K562 (cell line): ENCODE results near the gene SLC22A12. TPM values are rescaled to one million over a fixed set of nuclear protein-coding genes. Genes with fewer than 3 reads are reported as not detected.

Source experiments
- ATAC-seq: fragments of 200-7000 bp; cut with Tn5 transposase; 3 replicates; pipeline ENCODE4 v1.9.1; 2020; ENCODE audit warnings: moderate library complexity
- BruUV-seq: library from RNA; stranded (reverse); fragments of 400-500 nt; replicated peaks from 2 replicates; lab custom pipeline; 2021; lab: Mats Ljungman, UMichigan
- CTCF ChIA-PET: fragments of 300-600 bp; formaldehyde crosslinking; extraction: SDS; loops from one replicate; lab custom pipeline; 2021; ENCODE audit warnings: low intra/inter-chr PET ratio; lab: Yijun Ruan, JAX
- POLR2A ChIA-PET: fragments of 300-600, 350-650 bp; sonication (Branson Sonifier 250); formaldehyde crosslinking; extraction: SDS; loops from one replicate; lab custom pipeline; 2021; ENCODE audit warnings: antibody characterized with exemption, inconsistent platforms; lab: Yijun Ruan, JAX
- DNase-seq, 4 experiments: peaks; one replicate each; pipeline versions ENCODE4 v3.0.0 to v3.0.0-alpha.2; 2011 to 2018; ENCODE audit warnings: low spot score in 3 of 4, mixed read lengths in 3 of 4; ENCODE audit errors: extremely low read depth in 1 of 4
- FAIRE-seq: peaks from 2 replicates; lab custom pipeline; 2011; peaks lifted over from hg19 to GRCh38; lab: Jason Lieb, UNC
- H2AFZ ChIP-seq: 2 replicates; pipeline ENCODE4 v1.6.0; 2011; ENCODE audit warnings: low read depth, low read length, control low read depth, inconsistent platforms
- H3K27ac ChIP-seq: fragments of 200-600 bp; 3 replicates; pipeline ENCODE4 v1.8.0; 2011; ENCODE audit warnings: low read depth, mild to moderate bottlenecking, control low read depth, inconsistent platforms, low read length, moderate library complexity, mixed read lengths; ENCODE audit errors: extremely low read depth
- H3K27me3 ChIP-seq, 2 experiments: fragments of 300-600 bp in 1 of 2; 2 replicates in 1 of 2; 3 replicates in 1 of 2; pipeline versions ENCODE4 v1.6.0 to v1.8.0; 2011; ENCODE audit warnings: inconsistent platforms in 2 of 2, low read length in 2 of 2, mild to moderate bottlenecking in 1 of 2, mixed read lengths in 1 of 2, moderate library complexity in 1 of 2; ENCODE audit not compliant: control insufficient read depth in 2 of 2, insufficient read depth in 2 of 2
- H3K36me3 ChIP-seq: fragments of 300-600 bp; 3 replicates; pipeline ENCODE4 v1.8.0; 2011; ENCODE audit warnings: mild to moderate bottlenecking, low read length, inconsistent platforms; ENCODE audit not compliant: control insufficient read depth, insufficient read depth
- H3K4me1 ChIP-seq, 2 experiments: fragments of 200-600 bp in 1 of 2; replicated peaks in 1 of 2; 2 replicates in 1 of 2; 3 replicates in 1 of 2; pipeline versions ENCODE4 v1.5.1 to v1.8.0; 2011; ENCODE audit warnings: inconsistent platforms in 2 of 2, low read length in 2 of 2, mild to moderate bottlenecking in 1 of 2, mixed read lengths in 1 of 2, moderate library complexity in 1 of 2; ENCODE audit not compliant: control insufficient read depth in 2 of 2, insufficient read depth in 2 of 2
- H3K4me2 ChIP-seq: 2 replicates; pipeline ENCODE4 v1.6.1; 2011; ENCODE audit warnings: low read length, control low read depth, inconsistent platforms, mixed read lengths; ENCODE audit not compliant: insufficient read depth
- H3K4me3 ChIP-seq: fragments of 200-600 bp; sonication (generic), shearing (Covaris generic); 2 replicates; pipeline ENCODE4 v1.5.1; 2016; ENCODE audit warnings: control low read depth, inconsistent platforms
- H3K79me2 ChIP-seq: fragments of 200-600 bp; 3 replicates; pipeline ENCODE4 v1.8.0; 2011; ENCODE audit warnings: low read length, inconsistent platforms; ENCODE audit not compliant: control insufficient read depth, insufficient read depth
- H3K9ac ChIP-seq, 2 experiments: 2 replicates each; pipeline versions ENCODE4 v1.6.0 to v1.6.1; 2011; ENCODE audit warnings: low read depth in 2 of 2, low read length in 2 of 2, control low read depth in 1 of 2, inconsistent platforms in 1 of 2, mild to moderate bottlenecking in 1 of 2, mixed read lengths in 1 of 2; ENCODE audit not compliant: insufficient read depth in 1 of 2
- H3K9me1 ChIP-seq: one replicate; pipeline ENCODE4 v1.6.0; 2011; ENCODE audit warnings: inconsistent platforms, mild to moderate bottlenecking, low read length, moderate library complexity; ENCODE audit not compliant: control insufficient read depth, insufficient read depth
- H3K9me3 ChIP-seq: replicated peaks from 2 replicates; pipeline ENCODE4 v1.5.1; 2011; ENCODE audit warnings: low read depth, low read length, inconsistent platforms; ENCODE audit not compliant: control insufficient read depth, insufficient read depth
- H4K20me1 ChIP-seq: replicated peaks from 2 replicates; pipeline ENCODE4 v1.6.1; 2011; ENCODE audit warnings: low read length, inconsistent platforms, mixed read lengths; ENCODE audit not compliant: control insufficient read depth, insufficient read depth
- CEBPG ChIP-seq, 3 experiments: fragments of 200-800 bp in 1 of 3; sonication (Bioruptor generic) in 1 of 3; sonication (generic) in 1 of 3; formaldehyde crosslinking in 1 of 3; IDR thresholded peaks in 2 of 3; conservative IDR thresholded peaks in 1 of 3; 2 replicates each; pipeline versions ENCODE4 v1.6.1 to v1.8.0; 2016 to 2022; ENCODE audit warnings: missing compliant biosample characterization in 2 of 3, missing genetic modification characterization in 2 of 3, mild to moderate bottlenecking in 1 of 3, missing genetic modification reagents in 1 of 3
- FOXJ2 ChIP-seq: fragments of 200-800 bp; sonication (Bioruptor generic); IDR thresholded peaks from 2 replicates; pipeline ENCODE4 v1.6.1; 2016; ENCODE audit warnings: missing genetic modification characterization, missing compliant biosample characterization
- GABPB1 ChIP-seq: sonication (generic); formaldehyde crosslinking; IDR thresholded peaks from 2 replicates; pipeline ENCODE4 v1.8.0; 2022; ENCODE audit warnings: mild to moderate bottlenecking, missing genetic modification reagents
- GTF2B ChIP-seq: IDR thresholded peaks from 2 replicates; pipeline ENCODE4 v1.6.1; 2011; ENCODE audit not compliant: insufficient read length; ENCODE audit errors: extremely low read depth
- ILF3 ChIP-seq: fragments of 450-650 bp; IDR thresholded peaks from 2 replicates; pipeline ENCODE4 v1.6.1; 2018; ENCODE audit warnings: antibody characterized with exemption, mild to moderate bottlenecking, moderate library complexity, borderline replicate concordance
- MTA3 ChIP-seq: fragments of 450-650 bp; formaldehyde crosslinking; IDR thresholded peaks from 2 replicates; pipeline ENCODE4 v1.6.1; 2017; ENCODE audit warnings: mild to moderate bottlenecking, borderline replicate concordance
- NCOA2 ChIP-seq, 2 experiments: fragments of 450-650 bp; IDR thresholded peaks; 2 replicates each; pipeline ENCODE4 v1.6.1; 2018; ENCODE audit warnings: mild to moderate bottlenecking in 2 of 2, moderate library complexity in 1 of 2; ENCODE audit not compliant: partially characterized antibody in 2 of 2
- NFE2 ChIP-seq: IDR thresholded peaks from 2 replicates; pipeline ENCODE4 v1.6.1; 2014; ENCODE audit warnings: antibody characterized with exemption, low read depth
- PHF8 ChIP-seq: fragments of 200-600 bp; sonication (generic); IDR thresholded peaks from 2 replicates; pipeline ENCODE4 v1.6.1; 2012; ENCODE audit warnings: mixed run types, mild to moderate bottlenecking, inconsistent platforms, low read length, moderate library complexity, borderline replicate concordance
- TBP ChIP-seq: optimal IDR thresholded peaks from 2 replicates; pipeline ENCODE3; 2011; ENCODE audit warnings: low read depth, low read length, improper control_type of control experiment
- TCF15 ChIP-seq: fragments of 250-450 bp; sonication (Bioruptor Pico); IDR thresholded peaks from 2 replicates; pipeline ENCODE4 v1.8.0; 2022; ENCODE audit warnings: moderate library complexity, mild to moderate bottlenecking, inconsistent platforms
- whole genome bisulfite sequencing: fragments of 100-300 bp; shearing (Covaris generic); methylation state at CpG from one replicate; pipeline ENCODE4 v1.1.6; 2016; ENCODE audit warnings: low coverage, mixed read lengths; ENCODE audit not compliant: insufficient coverage; ENCODE audit errors: missing lambda C conversion rate; 5-methylcytosine and 5-hydroxymethylcytosine counted together
- in situ Hi-C: fragments of 300-500 bp; cut with MboI; formaldehyde crosslinking; loops from 4 replicates; pipeline ENCODE4 v1.15.0; 2018; ENCODE audit warnings: inconsistent platforms, mixed read lengths
- intact Hi-C: fragments of 100-400 bp; cut with micrococcal nuclease; formaldehyde crosslinking; loops from 2 replicates; pipeline ENCODE4 v1.14.2; 2022
- polyA plus RNA-seq, 8 experiments: library from polyadenylated mRNA; depleted of rRNA in 4 of 8; stranded (reverse) in 5 of 8; unstranded in 3 of 8; fragments of >200 nt; fragmentation: Nextera tagmentation in 2 of 8; fragmentation: Illumina TruSeq in 1 of 8; extraction: Ambion mirVana in 2 of 8; extraction: Trizol in 1 of 8; gene quantifications; 2 replicates each; pipeline versions ENCODE4 v1.2.1 to v1.2.3, GENCODE V29; 2011 to 2014; ENCODE audit warnings: inconsistent platforms in 1 of 8, missing spikeins in 1 of 8
- total RNA-seq, 7 experiments: library from RNA; depleted of rRNA in 6 of 7; stranded (reverse); fragments of >200 nt in 6 of 7; fragmentation: Illumina TruSeq in 2 of 7; extraction: Trizol in 2 of 7; gene quantifications; 2 replicates each; pipeline versions ENCODE4 v1.2.1 to v1.2.3, GENCODE V29; 2011 to 2021; ENCODE audit warnings: low replicate concordance in 1 of 7
- TF ChIP-seq, protein P1 (sequence below): fragments of 200-800 bp; sonication (Bioruptor generic); IDR thresholded peaks from 2 replicates; pipeline ENCODE4 v1.6.1; 2016; ENCODE audit warnings: missing genetic modification characterization, missing compliant biosample characterization

Gene SLC22A12
- total and polyA plus RNA-seq, 9 of the 15 experiments (the other 6 are each of a cell fraction or from before 2014, with no cell fraction given) = not detected

DNA sequence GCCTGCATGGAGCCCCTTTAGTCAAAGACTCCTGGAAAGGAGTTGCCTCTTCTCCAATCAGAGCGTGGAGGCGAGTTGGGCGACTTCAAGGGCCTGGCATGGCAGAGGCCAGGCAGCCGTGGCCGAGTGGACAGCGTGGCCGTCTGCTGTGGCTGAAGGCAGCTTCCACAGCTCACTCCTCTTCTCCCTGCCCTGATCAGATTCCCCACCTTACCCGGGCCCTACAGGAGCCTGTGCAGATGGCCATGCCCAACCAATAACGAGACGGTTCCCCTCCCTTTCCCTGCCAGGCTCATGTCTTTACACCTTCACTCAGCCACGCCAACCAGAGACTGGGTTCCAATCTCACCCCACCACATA, 20.0 kb upstream of the SLC22A12 start (continued):
- TF ChIP-seq, protein P1, sequence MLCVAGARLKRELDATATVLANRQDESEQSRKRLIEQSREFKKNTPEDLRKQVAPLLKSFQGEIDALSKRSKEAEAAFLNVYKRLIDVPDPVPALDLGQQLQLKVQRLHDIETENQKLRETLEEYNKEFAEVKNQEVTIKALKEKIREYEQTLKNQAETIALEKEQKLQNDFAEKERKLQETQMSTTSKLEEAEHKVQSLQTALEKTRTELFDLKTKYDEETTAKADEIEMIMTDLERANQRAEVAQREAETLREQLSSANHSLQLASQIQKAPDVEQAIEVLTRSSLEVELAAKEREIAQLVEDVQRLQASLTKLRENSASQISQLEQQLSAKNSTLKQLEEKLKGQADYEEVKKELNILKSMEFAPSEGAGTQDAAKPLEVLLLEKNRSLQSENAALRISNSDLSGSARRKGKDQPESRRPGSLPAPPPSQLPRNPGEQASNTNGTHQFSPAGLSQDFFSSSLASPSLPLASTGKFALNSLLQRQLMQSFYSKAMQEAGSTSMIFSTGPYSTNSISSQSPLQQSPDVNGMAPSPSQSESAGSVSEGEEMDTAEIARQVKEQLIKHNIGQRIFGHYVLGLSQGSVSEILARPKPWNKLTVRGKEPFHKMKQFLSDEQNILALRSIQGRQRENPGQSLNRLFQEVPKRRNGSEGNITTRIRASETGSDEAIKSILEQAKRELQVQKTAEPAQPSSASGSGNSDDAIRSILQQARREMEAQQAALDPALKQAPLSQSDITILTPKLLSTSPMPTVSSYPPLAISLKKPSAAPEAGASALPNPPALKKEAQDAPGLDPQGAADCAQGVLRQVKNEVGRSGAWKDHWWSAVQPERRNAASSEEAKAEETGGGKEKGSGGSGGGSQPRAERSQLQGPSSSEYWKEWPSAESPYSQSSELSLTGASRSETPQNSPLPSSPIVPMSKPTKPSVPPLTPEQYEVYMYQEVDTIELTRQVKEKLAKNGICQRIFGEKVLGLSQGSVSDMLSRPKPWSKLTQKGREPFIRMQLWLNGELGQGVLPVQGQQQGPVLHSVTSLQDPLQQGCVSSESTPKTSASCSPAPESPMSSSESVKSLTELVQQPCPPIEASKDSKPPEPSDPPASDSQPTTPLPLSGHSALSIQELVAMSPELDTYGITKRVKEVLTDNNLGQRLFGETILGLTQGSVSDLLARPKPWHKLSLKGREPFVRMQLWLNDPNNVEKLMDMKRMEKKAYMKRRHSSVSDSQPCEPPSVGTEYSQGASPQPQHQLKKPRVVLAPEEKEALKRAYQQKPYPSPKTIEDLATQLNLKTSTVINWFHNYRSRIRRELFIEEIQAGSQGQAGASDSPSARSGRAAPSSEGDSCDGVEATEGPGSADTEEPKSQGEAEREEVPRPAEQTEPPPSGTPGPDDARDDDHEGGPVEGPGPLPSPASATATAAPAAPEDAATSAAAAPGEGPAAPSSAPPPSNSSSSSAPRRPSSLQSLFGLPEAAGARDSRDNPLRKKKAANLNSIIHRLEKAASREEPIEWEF (CRISPR knock-in tag) = no peak
- TF ChIP-seq TBP (no peak), PHF8 (no peak)
- TF ChIP-seq, all 486 proteins: peak for 0

GRCh38 chr11:64571410-64572091, 19.5 kb upstream of the SLC22A12 start:
- Histone ChIP-seq H3K4me2 (peak overlapping the region; percentile 60; the same call in 1 of the 2 replicates), H2AFZ (peak overlapping the region; percentile 62), H3K27me3 (peaks cover 3 to 16% of the 10 kb centered on the region in 2 experiments), H4K20me1 (no peaks in the 10 kb centered on the region; the same call in 1 of the 2 replicates), H3K9me3 (no peaks in the 10 kb centered on the region), H3K27ac (no peak overlapping the region), H3K79me2 (no peaks in the 10 kb centered on the region), H3K4me1 (peaks cover 15 to 44% of the 10 kb centered on the region in 2 experiments), H3K4me3 (no peak overlapping the region), H3K36me3 (no peaks in the 10 kb centered on the region), H3K9ac (peak overlapping the region in 1 of 2 experiments; percentile 41; a peak in 2 of 4 replicates), H3K9me1 (no peaks in the 10 kb centered on the region)
- FAIRE-seq (peak; percentile 76), ATAC-seq (peak; percentile 92), DNase-seq (peak; percentile 61 to 76 (median 72))
- CTCF ChIA-PET = no interaction called here
- in situ Hi-C loops = no loop called here
- intact Hi-C loops = no loop called here
- 4% methylated on average over 22 of the region's 22 CpGs for WGBS
- no TSS peak for BruUV-seq
- POLR2A ChIA-PET = interaction anchor here (0.6 to 1.2 kb wide), 4 partner anchors 9 to 117 kb away, joined by 3 to 6 read pairs (median 3); no protein-coding TSS in a partner anchor
- TF ChIP-seq GABPB1 (CRISPR knock-in tag) (no peak), MTA3 (peak; percentile 24; the same call in 1 of the 2 replicates), NFE2 (peak; percentile 70; the same call in 1 of the 2 replicates), CEBPG (CRISPR knock-in tag; IDR thresholded peaks at IDR 0.05) (peak; percentile 78; the same call in 1 of the 2 replicates), CEBPG (tag; conservative IDR thresholded peaks at IDR 0.05 in 1 of 2, IDR thresholded peaks at IDR 0.05 in 1 of 2) (peak; percentile 74 to 76), FOXJ2 (tag) (0 out of 2 replicates have a peak, but pooled peaks have one; percentile 32), TCF15 (CRISPR knock-in tag) (no peak), GTF2B (no peak), NCOA2 (IDR thresholded peaks at IDR 0.05; ENCODE audit: partially characterized antibody in 2 of 2) (no peak), ILF3 (no peak)
